GM20431 (cell line): ENCODE data around the gene ESAM.

ENCODE experiments used
- in situ Hi-C: fragments of 300-500 bp; cut with MseI, MboI; formaldehyde crosslinking; loops from one replicate; pipeline ENCODE4 v1.15.0; 2020; ENCODE audit warnings: low sequenced_read_pairs; ENCODE audit not compliant: unreplicated experiment

ESAM gene

GRCh38 chr11:124754710-124755109 is 7.4 kb downstream of the ESAM start:
- in situ Hi-C loops, result loop anchor here (25.0 kb wide), 1 partner anchor 92 kb away; the partner anchor contains the start of genes SIAE and SPA17

- in situ Hi-C loops, result loop anchor here (25.0 kb wide), 1 partner anchor 92 kb away; the partner anchor contains the start of genes SIAE and SPA17
Observed at GRCh38 chr11:124754309-124754708, 7.8 kb downstream of the ESAM start.

GRCh38 chr11:124753624-124754023 is 8.5 kb downstream of the ESAM start:
- in situ Hi-C loops, result loop anchor here (25.0 kb wide), 1 partner anchor 91 kb away; the partner anchor contains the start of genes SIAE and SPA17

- in situ Hi-C loops, result loop anchor here (25.0 kb wide), 1 partner anchor 91 kb away; the partner anchor contains the start of genes SIAE and SPA17
Observed at GRCh38 chr11:124753205-124753604, 8.9 kb downstream of the ESAM start.

GRCh38 chr11:124752471-124753102 is 9.5 kb downstream of the ESAM start:
- in situ Hi-C loops, result loop anchor here (25.0 kb wide), 1 partner anchor 90 kb away; the partner anchor contains the start of genes SIAE and SPA17

GRCh38 chr11:124751741-124752470 is 10.2 kb downstream of the ESAM start, which contains the start of gene VSIG2:
Gene VSIG2, minus strand, starts transcription at chr11:124752255. Its CDS starts 118 bp downstream, at chr11:124752137.
- in situ Hi-C loops, result loop anchor here (25.0 kb wide), 1 partner anchor 90 kb away; the partner anchor contains the start of genes SIAE and SPA17

- in situ Hi-C loops, result loop anchor here (25.0 kb wide), 1 partner anchor 89 kb away; the partner anchor contains the start of genes SIAE and SPA17
Observed at GRCh38 chr11:124751391-124751740, 10.7 kb downstream of the ESAM start.

- in situ Hi-C loops, result loop anchor here (25.0 kb wide), 1 partner anchor 88 kb away; the partner anchor contains the start of genes SIAE and SPA17
Observed at GRCh38 chr11:124749912-124750311, 12.2 kb downstream of the ESAM start.

GRCh38 chr11:124748481-124749343 is 13.4 kb downstream of the ESAM start:
- in situ Hi-C loops, result no loop called here

- in situ Hi-C loops, result no loop called here
Observed at GRCh38 chr11:124748100-124748418, 14.0 kb downstream of the ESAM start.

- in situ Hi-C loops, result no loop called here
Observed at GRCh38 chr11:124747406-124748099, 14.5 kb downstream of the ESAM start.

GRCh38 chr11:124746621-124747243 is 15.4 kb downstream of the ESAM start:
- in situ Hi-C loops, result no loop called here

GRCh38 chr11:124745835-124746620 is 16.1 kb downstream of the ESAM start:
- in situ Hi-C loops, result no loop called here

- in situ Hi-C loops, result no loop called here
Observed at GRCh38 chr11:124745270-124745834, 16.7 kb downstream of the ESAM start.

- in situ Hi-C loops, result no loop called here
Observed at GRCh38 chr11:124743050-124743449, 19.0 kb downstream of the ESAM start.

GRCh38 chr11:124742555-124742954 is 19.5 kb downstream of the ESAM start:
- in situ Hi-C loops, result no loop called here

GRCh38 chr11:124740277-124740882 is 21.7 kb downstream of the ESAM start:
- in situ Hi-C loops, result no loop called here
